NCI-H82 (cell line): Measurements from ENCODE around the gene LPAR3.
"Not testable (repeated sequence)": the region's sequence is repeated elsewhere in the genome, so short reads cannot be mapped to it uniquely, and the experiment has no call there.

Source experiments
- DNase-seq: peaks from one replicate; lab custom pipeline; 2025; lab: John Stamatoyannopoulos, UW

LPAR3 gene

GRCh38 chr1:84907095-84907827 is 14.3 kb upstream of the LPAR3 start:
- no peak for DNase-seq

GRCh38 chr1:84902727-84903126 is 9.7 kb upstream of the LPAR3 start:
- DNase-seq, result not testable (repeated sequence)

- no peak for DNase-seq
These were observed 7.0 kb upstream of the LPAR3 start for GRCh38 chr1:84899969-84900368.

- peak; percentile 47 for DNase-seq
These were observed 3.3 kb upstream of the LPAR3 start for GRCh38 chr1:84896279-84896678.

- no peak for DNase-seq
These were observed 2.4 kb downstream of the LPAR3 start for GRCh38 chr1:84890566-84890965.

GRCh38 chr1:84889437-84889836 is 3.6 kb downstream of the LPAR3 start:
- no peak for DNase-seq

- no peak for DNase-seq
These were observed 4.3 kb downstream of the LPAR3 start for GRCh38 chr1:84888753-84889152.

- no peak for DNase-seq
These were observed 5.6 kb downstream of the LPAR3 start for GRCh38 chr1:84887261-84887934.

GRCh38 chr1:84885469-84885868 is 7.5 kb downstream of the LPAR3 start:
- no peak for DNase-seq

- DNase-seq, result no peak
These were observed 8.2 kb downstream of the LPAR3 start for GRCh38 chr1:84884671-84885389.

- no peak for DNase-seq
These were observed 9.7 kb downstream of the LPAR3 start for GRCh38 chr1:84883286-84883685.

GRCh38 chr1:84877592-84877991 is 15.4 kb downstream of the LPAR3 start:
- DNase-seq, result no peak

- no peak for DNase-seq
These were observed 16.7 kb downstream of the LPAR3 start for GRCh38 chr1:84876353-84876752.

GRCh38 chr1:84873366-84873765 is 19.6 kb downstream of the LPAR3 start:
- DNase-seq, result no peak

- no peak for DNase-seq
These were observed 20.2 kb downstream of the LPAR3 start for GRCh38 chr1:84872696-84873355.

GRCh38 chr1:84871181-84871580 is 21.8 kb downstream of the LPAR3 start:
- DNase-seq, result no peak

GRCh38 chr1:84870591-84870990 is 22.4 kb downstream of the LPAR3 start:
- DNase-seq, result no peak

GRCh38 chr1:84869720-84870119 is 23.3 kb downstream of the LPAR3 start:
- no peak for DNase-seq

GRCh38 chr1:84862810-84863251 is 30.2 kb downstream of the LPAR3 start:
- DNase-seq, result no peak

- no peak for DNase-seq
These were observed 30.9 kb downstream of the LPAR3 start for GRCh38 chr1:84861988-84862644.

- no peak for DNase-seq
These were observed 31.5 kb downstream of the LPAR3 start for GRCh38 chr1:84861516-84861915.

GRCh38 chr1:84859866-84860265 is 33.1 kb downstream of the LPAR3 start:
- DNase-seq, result no peak
